ENCODE data around the gene EVA1C.
"Not testable (repeated sequence)": the region's sequence is repeated elsewhere in the genome, so short reads cannot be mapped to it uniquely, and the experiment has no call there.

DNA sequence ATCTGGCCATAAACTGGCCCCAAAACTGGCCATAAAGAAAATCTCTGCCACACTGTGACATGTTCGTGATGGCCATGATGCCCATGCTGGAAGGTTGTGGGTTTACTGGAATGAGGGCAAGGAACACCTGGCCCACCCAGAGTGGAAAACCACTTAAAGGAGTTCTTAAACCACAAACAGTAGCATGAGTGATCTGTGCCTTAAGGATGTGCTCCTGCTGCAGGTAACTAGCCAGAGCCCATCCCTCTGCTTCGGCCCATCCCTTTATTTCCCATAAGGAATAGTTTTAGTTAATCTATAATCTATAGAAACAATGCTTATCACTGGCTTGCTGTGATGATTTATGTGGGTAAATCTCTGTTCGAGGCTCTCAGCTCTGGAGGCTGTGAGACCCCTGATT lies 50.1 kb downstream of the EVA1C start:
- TF ChIP-seq EZH2phosphoT487 (IDR thresholded peaks at IDR 0.05; ENCODE audit: borderline replicate concordance); CTCF (conservative IDR thresholded peaks at IDR 0.05; ENCODE audit: low read length): not testable (repeated sequence)
